GM19452 (cell line): ENCODE data around the gene EEIG2.

Source experiments
- ATAC-seq: cut with Tn5 transposase; IDR thresholded peaks from one replicate; pipeline ENCODE4 v1.9.1; 2021; ENCODE audit not compliant: unreplicated experiment

EEIG2 gene

GRCh38 chr1:108575375-108575774, 15.5 kb downstream of the EEIG2 start:
- ATAC-seq = no peak

- no peak for ATAC-seq
Observed at GRCh38 chr1:108583757-108584427, 24.0 kb downstream of the EEIG2 start.

- ATAC-seq = no peak
Observed at GRCh38 chr1:108584428-108584856, 24.5 kb downstream of the EEIG2 start.

GRCh38 chr1:108585313-108585712, 25.4 kb downstream of the EEIG2 start:
- no peak for ATAC-seq

- no peak for ATAC-seq
Observed at GRCh38 chr1:108590441-108590840, 30.5 kb downstream of the EEIG2 start.

GRCh38 chr1:108590957-108591356, 31.1 kb downstream of the EEIG2 start:
- no peak for ATAC-seq

- ATAC-seq = no peak
Observed at GRCh38 chr1:108591466-108591865, 31.6 kb downstream of the EEIG2 start.

GRCh38 chr1:108592030-108592759, 32.3 kb downstream of the EEIG2 start:
- no peak for ATAC-seq

GRCh38 chr1:108593448-108593847, 33.5 kb downstream of the EEIG2 start:
- ATAC-seq = no peak

- no peak for ATAC-seq
Observed at GRCh38 chr1:108595507-108595906, 35.6 kb downstream of the EEIG2 start.

GRCh38 chr1:108597041-108597440, 37.1 kb downstream of the EEIG2 start:
- no peak for ATAC-seq

- no peak for ATAC-seq
Observed at GRCh38 chr1:108598340-108598739, 38.4 kb downstream of the EEIG2 start.

- no peak for ATAC-seq
Observed at GRCh38 chr1:108600504-108600903, 40.6 kb downstream of the EEIG2 start.

GRCh38 chr1:108601708-108602410, 42.0 kb downstream of the EEIG2 start:
- ATAC-seq = no peak

GRCh38 chr1:108605633-108606032, 45.7 kb downstream of the EEIG2 start:
- ATAC-seq = no peak

- ATAC-seq = no peak
Observed at GRCh38 chr1:108606478-108606877, 46.6 kb downstream of the EEIG2 start.

GRCh38 chr1:108609483-108610049, 49.7 kb downstream of the EEIG2 start:
- ATAC-seq = no peak
